Ascending aorta (tissue), 2 donors: ENCODE measurements around the gene CERK. TPM values are rescaled to one million over a fixed set of nuclear protein-coding genes. Genes with fewer than 3 reads are reported as not detected.

Experiments used
- DNase-seq, 2 donors: peaks; one replicate each; pipeline ENCODE4 v3.0.0-alpha.2; 2019; ENCODE audit warnings: low spot score in 2 of 2
- H3K27ac ChIP-seq, 2 donors: fragments of 200-600 bp; sonication (generic); one replicate each; pipeline ENCODE4 v1.5.1; 2016 to 2017; ENCODE audit warnings: mild to moderate bottlenecking in 1 of 2
- H3K27me3 ChIP-seq: fragments of 200-600 bp; sonication (generic); one replicate; pipeline ENCODE4 v1.5.1; 2017
- H3K36me3 ChIP-seq, 2 donors: fragments of 200-600 bp; sonication (generic); one replicate each; pipeline ENCODE4 v1.5.1; 2016
- H3K4me1 ChIP-seq, 2 donors: fragments of 200-600 bp; sonication (generic); one replicate each; pipeline ENCODE4 v1.5.1; 2016 to 2017; ENCODE audit warnings: mild to moderate bottlenecking in 1 of 2
- H3K4me3 ChIP-seq, 2 donors: fragments of 200-600 bp; sonication (generic); one replicate each; pipeline ENCODE4 v1.5.1; 2016 to 2017; ENCODE audit warnings: mild to moderate bottlenecking in 1 of 2
- H3K9me3 ChIP-seq, 2 donors: fragments of 200-600 bp; sonication (generic); one replicate each; pipeline ENCODE4 v1.5.1; 2016
- CTCF ChIP-seq, 3 experiments: fragments of 200-600 bp in 2 of 3; fragments of 450-650 bp in 1 of 3; sonication (generic) in 2 of 3; IDR thresholded peaks; one replicate each; pipeline ENCODE4 v1.5.1; 2016 to 2019; ENCODE audit warnings: antibody characterized with exemption in 3 of 3, mild to moderate bottlenecking in 1 of 3, moderate library complexity in 1 of 3
- intact Hi-C: fragments of 100-400 bp; cut with DNase I; formaldehyde crosslinking; loops from one replicate; pipeline ENCODE4 v1.15.1; 2023
- total RNA-seq: library from RNA; depleted of rRNA; stranded (reverse); fragments of >200 nt; gene quantifications from one replicate; pipeline ENCODE4 v1.1.0, GENCODE V29; 2016

Gene CERK
- total RNA-seq, 1 donor from 2014 or later = 27.5 TPM

- no peaks in the 10 kb centered on the region for H3K4me1 ChIP-seq
- no peaks in the 10 kb centered on the region for H3K27me3 ChIP-seq
- no peaks in the 10 kb centered on the region for H3K9me3 ChIP-seq
- no peak for DNase-seq
- no peak for TF ChIP-seq CTCF (IDR thresholded peaks at IDR 0.05)
- intact Hi-C loops = no loop called here
- peaks cover 0 to 3% of the 10 kb centered on the region in 2 donors for H3K36me3 ChIP-seq
- H3K27ac ChIP-seq = no peak overlapping the region
- H3K4me3 ChIP-seq = no peak overlapping the region
These were observed 41.0 kb upstream of the CERK start for GRCh38 chr22:46779023-46779422.

DNA sequence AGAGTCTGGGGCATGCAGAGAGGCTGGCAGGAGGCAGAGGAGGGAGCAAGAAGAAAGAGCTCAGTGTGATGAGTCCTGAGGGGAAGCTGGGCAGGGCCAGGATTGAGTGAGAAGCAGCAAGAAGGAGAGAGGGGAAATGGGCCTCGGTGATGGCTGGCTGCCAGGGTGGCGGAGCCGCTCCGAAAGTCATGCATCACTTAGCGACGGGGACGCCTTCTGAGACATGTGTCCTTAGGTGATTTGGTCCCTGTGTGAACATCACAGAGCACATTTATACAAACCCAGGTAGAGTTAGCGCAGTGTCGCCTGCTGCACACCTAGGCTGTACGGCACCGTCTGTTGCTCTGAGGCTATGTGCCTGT is 39.5 kb upstream of the CERK start:
- no peak for TF ChIP-seq CTCF (IDR thresholded peaks at IDR 0.05)
- no peak overlapping the region for H3K27ac ChIP-seq
- H3K4me1 ChIP-seq = no peaks in the 10 kb centered on the region
- intact Hi-C loops = no loop called here
- H3K27me3 ChIP-seq = no peaks in the 10 kb centered on the region
- no peak overlapping the region for H3K4me3 ChIP-seq
- H3K9me3 ChIP-seq = no peaks in the 10 kb centered on the region
- DNase-seq = no peak
- H3K36me3 ChIP-seq = no peaks in the 10 kb centered on the region

- Histone ChIP-seq H3K4me1 (no peaks in the 10 kb centered on the region), H3K9me3 (no peaks in the 10 kb centered on the region), H3K27me3 (no peaks in the 10 kb centered on the region), H3K27ac (no peak overlapping the region), H3K4me3 (no peak overlapping the region), H3K36me3 (no peaks in the 10 kb centered on the region)
- no peak for TF ChIP-seq CTCF (IDR thresholded peaks at IDR 0.05)
- intact Hi-C loops = no loop called here
- no peak for DNase-seq
These were observed 39.0 kb upstream of the CERK start for GRCh38 chr22:46776876-46777608.

DNA sequence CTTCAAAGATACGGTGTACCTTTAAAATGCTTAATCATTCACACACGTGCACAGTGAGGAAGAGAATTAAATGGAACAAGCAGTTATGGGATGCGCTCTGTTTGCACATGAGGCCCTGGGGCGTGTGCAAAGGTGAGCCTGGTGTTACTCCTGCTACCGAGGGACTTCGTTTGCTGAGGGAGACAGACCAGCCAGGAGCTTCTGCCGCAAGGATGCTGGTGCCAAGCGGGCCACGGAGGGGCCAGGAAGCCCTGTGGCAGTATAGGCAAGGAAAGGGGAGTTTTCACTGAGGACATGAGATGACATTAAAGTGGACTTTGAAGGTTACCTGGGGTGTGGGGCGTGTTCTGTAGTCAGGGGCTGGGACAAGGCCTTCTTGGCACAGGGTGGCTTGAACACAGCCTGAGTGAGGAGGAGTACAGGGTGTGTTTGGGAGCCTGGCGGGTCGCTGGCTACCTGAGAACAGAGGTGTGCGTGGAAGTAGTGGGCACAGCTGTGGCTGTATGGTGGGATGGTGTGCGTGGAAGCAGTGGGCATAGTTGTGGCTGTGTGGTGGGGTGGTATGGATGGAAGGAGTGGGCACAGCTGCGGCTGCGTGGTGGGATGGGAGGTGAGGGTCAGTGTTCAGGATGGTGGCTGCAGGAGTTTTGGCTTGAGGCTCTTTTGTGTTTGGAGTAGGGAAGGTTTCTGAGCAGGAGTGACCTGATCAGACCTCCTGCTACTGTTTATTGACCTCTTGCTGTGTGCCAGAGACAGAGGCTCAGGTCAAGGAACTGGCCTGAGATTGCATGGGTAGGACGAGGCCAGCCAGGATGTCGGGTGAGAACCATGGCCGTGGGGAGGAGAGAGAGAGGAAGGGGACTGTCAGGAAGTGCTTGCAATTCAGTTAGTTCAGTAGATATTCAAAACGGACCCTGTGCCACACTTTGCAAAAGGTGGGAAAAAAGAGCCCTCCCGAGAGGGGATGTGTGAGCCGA is 38.1 kb upstream of the CERK start:
- DNase-seq = no peak
- no peaks in the 10 kb centered on the region for H3K9me3 ChIP-seq
- H3K36me3 ChIP-seq = no peaks in the 10 kb centered on the region
- no peaks in the 10 kb centered on the region for H3K4me1 ChIP-seq
- TF ChIP-seq CTCF (IDR thresholded peaks at IDR 0.05) = no peak
- H3K4me3 ChIP-seq = no peak overlapping the region
- intact Hi-C loops = no loop called here
- no peak overlapping the region for H3K27ac ChIP-seq
- no peaks in the 10 kb centered on the region for H3K27me3 ChIP-seq

DNA sequence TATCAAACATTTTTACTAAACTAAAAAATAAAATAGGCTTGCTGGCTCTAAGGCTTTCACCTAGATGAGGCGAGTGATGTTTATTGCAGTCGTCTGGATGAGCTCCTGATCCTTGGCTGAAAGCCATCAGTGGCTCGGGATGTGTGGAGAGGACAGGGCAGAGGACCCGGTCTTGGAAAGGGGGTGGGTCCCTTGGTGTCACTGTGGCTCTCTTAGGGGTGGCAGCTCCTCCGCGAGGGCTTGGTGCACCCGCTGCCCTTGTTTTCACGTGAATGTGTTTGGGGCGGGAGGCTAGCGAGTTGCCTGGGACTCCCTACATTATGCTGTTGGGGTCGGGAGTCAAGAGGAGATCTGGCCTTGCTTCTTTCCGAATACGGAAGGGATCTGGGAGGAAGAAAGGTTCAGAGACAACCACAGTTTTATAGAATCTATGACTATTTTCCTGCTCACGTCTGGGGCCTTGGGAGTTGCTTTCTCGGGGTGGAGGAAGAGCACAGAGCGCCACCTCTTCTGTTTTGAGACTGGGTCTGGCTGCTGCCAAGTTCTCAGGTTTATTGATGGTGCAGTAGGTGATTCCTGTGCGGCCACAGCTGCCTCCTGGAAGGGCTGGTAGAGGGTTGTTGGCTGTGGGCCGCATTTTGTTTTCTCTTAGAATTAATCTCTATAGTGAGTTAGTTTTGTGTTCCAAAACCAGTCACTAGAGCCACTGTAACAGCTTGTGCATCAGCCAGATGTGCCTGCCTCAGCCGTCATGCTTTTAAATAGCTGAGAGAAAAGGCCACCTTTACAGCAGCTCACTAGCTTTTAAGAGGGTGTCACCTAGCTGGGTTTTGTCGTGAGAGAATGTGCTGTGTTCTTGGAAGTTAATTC is 37.2 kb upstream of the CERK start:
- Histone ChIP-seq H3K4me1 (no peaks in the 10 kb centered on the region), H3K9me3 (no peaks in the 10 kb centered on the region), H3K27ac (peak overlapping the region in 1 of 2 donors; percentile 53), H3K36me3 (no peaks in the 10 kb centered on the region), H3K27me3 (no peaks in the 10 kb centered on the region), H3K4me3 (no peak overlapping the region)
- DNase-seq = no peak
- intact Hi-C loops = no loop called here
- no peak for TF ChIP-seq CTCF (IDR thresholded peaks at IDR 0.05)
